Fibroblast of lung (primary cell): Measurements from ENCODE around the gene APOE. TPM values are rescaled to one million over a fixed set of nuclear protein-coding genes. Genes with fewer than 3 reads are reported as not detected.

Experiments used
- DNase-seq, 2 donors: peaks; one replicate each; pipeline versions ENCODE4 v3.0.0 to v3.0.0-alpha.2; 2010; ENCODE audit warnings: low read depth in 2 of 2
- H2AFZ ChIP-seq: 2 replicates; pipeline ENCODE4 v1.5.1; 2012; ENCODE audit warnings: low read length, control low read depth, inconsistent platforms
- H3K27ac ChIP-seq: 2 replicates; pipeline ENCODE4 v1.5.1; 2011; ENCODE audit warnings: low read length, control low read depth; ENCODE audit not compliant: insufficient read depth
- H3K27me3 ChIP-seq: 2 replicates; pipeline ENCODE4 v1.5.1; 2011; ENCODE audit warnings: mild to moderate bottlenecking, low read length; ENCODE audit not compliant: control insufficient read depth, insufficient read depth
- H3K36me3 ChIP-seq: 2 replicates; pipeline ENCODE4 v1.5.1; 2011; ENCODE audit warnings: low read length; ENCODE audit not compliant: control insufficient read depth, insufficient read depth
- H3K4me1 ChIP-seq: 2 replicates; pipeline ENCODE4 v1.5.1; 2011; ENCODE audit warnings: low read length; ENCODE audit not compliant: control insufficient read depth, insufficient read depth; ENCODE audit errors: extremely low read depth
- H3K4me2 ChIP-seq: 2 replicates; pipeline ENCODE4 v1.5.1; 2011; ENCODE audit warnings: low read length, control low read depth; ENCODE audit not compliant: insufficient read depth; ENCODE audit errors: extremely low read depth
- H3K4me3 ChIP-seq, 4 experiments: fragments of 200-600 bp in 1 of 4; sonication (generic) in 1 of 4; replicated peaks in 1 of 4; 2 replicates each; pipeline ENCODE4 v1.5.1; 2011 to 2016; ENCODE audit warnings: low read length in 4 of 4, low read depth in 3 of 4, mild to moderate bottlenecking in 3 of 4, control low read depth in 2 of 4, inconsistent platforms in 1 of 4, mixed read lengths in 1 of 4; ENCODE audit not compliant: insufficient read depth in 1 of 4; ENCODE audit errors: control extremely low read depth in 1 of 4
- H3K79me2 ChIP-seq: 2 replicates; pipeline ENCODE4 v1.5.1; 2012; ENCODE audit warnings: mild to moderate bottlenecking, low read length, inconsistent platforms; ENCODE audit not compliant: control insufficient read depth, insufficient read depth
- H3K9ac ChIP-seq: 2 replicates; pipeline ENCODE4 v1.5.1; 2011; ENCODE audit warnings: mild to moderate bottlenecking, low read length, control low read depth; ENCODE audit not compliant: insufficient read depth
- H3K9me3 ChIP-seq: 2 replicates; pipeline ENCODE4 v1.5.1; 2012; ENCODE audit warnings: low read depth, low read length; ENCODE audit not compliant: control insufficient read depth, insufficient read depth
- H4K20me1 ChIP-seq: 2 replicates; pipeline ENCODE4 v1.5.1; 2011; ENCODE audit warnings: low read length; ENCODE audit not compliant: control insufficient read depth, insufficient read depth; ENCODE audit errors: extremely low read depth
- EZH2 ChIP-seq: IDR thresholded peaks from 2 replicates; pipeline ENCODE4 v1.5.1; 2012; ENCODE audit warnings: low read length, control low read depth, mild to moderate bottlenecking; ENCODE audit errors: missing control alignments
- polyA plus RNA-seq, 2 donors: library from polyadenylated mRNA; depleted of rRNA in 1 of 2; stranded (reverse) in 1 of 2; unstranded in 1 of 2; fragments of >200 nt; gene quantifications; 2 replicates each; pipeline ENCODE4 v1.2.1, GENCODE V29; 2011 to 2012; ENCODE audit warnings: missing spikeins in 1 of 2
- total RNA-seq: library from RNA; depleted of rRNA; stranded (reverse); fragments of >200 nt; gene quantifications from 2 replicates; pipeline ENCODE4 v1.2.1, GENCODE V29; 2014
- TF ChIP-seq, protein P1 (sequence below), 2 donors: IDR thresholded peaks in 1 of 2; conservative IDR thresholded peaks in 1 of 2; 1 replicate in 1 of 2; 2 replicates in 1 of 2; pipeline ENCODE4 v1.5.1; 2011 to 2012; ENCODE audit warnings: low read length in 2 of 2, control low read depth in 1 of 2, inconsistent platforms in 1 of 2, low read depth in 1 of 2, mild to moderate bottlenecking in 1 of 2

APOE gene
- total and polyA plus RNA-seq, 2 donors (not counting 1 experiment from before 2014, with no cell fraction given), result 13.4 to 35.0 TPM

DNA sequence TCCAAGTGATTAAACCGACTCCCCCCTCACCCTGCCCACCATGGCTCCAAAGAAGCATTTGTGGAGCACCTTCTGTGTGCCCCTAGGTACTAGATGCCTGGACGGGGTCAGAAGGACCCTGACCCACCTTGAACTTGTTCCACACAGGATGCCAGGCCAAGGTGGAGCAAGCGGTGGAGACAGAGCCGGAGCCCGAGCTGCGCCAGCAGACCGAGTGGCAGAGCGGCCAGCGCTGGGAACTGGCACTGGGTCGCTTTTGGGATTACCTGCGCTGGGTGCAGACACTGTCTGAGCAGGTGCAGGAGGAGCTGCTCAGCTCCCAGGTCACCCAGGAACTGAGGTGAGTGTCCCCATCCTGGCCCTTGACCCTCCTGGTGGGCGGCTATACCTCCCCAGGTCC lies 2.0 kb downstream of the APOE start:
- Histone ChIP-seq H3K4me1 (peaks cover 6% of the 10 kb centered on the region), H3K9me3 (no peaks in the 10 kb centered on the region), H3K27me3 (peaks cover 9% of the 10 kb centered on the region), H3K4me3 (no peak overlapping the region), H3K4me2 (no peak overlapping the region), H2AFZ (no peak overlapping the region), H3K27ac (no peak overlapping the region), H3K9ac (no peak overlapping the region), H3K79me2 (no peaks in the 10 kb centered on the region), H3K36me3 (peaks cover 2% of the 10 kb centered on the region), H4K20me1 (no peaks in the 10 kb centered on the region)
- no peak for DNase-seq
- TF ChIP-seq, protein P1, sequence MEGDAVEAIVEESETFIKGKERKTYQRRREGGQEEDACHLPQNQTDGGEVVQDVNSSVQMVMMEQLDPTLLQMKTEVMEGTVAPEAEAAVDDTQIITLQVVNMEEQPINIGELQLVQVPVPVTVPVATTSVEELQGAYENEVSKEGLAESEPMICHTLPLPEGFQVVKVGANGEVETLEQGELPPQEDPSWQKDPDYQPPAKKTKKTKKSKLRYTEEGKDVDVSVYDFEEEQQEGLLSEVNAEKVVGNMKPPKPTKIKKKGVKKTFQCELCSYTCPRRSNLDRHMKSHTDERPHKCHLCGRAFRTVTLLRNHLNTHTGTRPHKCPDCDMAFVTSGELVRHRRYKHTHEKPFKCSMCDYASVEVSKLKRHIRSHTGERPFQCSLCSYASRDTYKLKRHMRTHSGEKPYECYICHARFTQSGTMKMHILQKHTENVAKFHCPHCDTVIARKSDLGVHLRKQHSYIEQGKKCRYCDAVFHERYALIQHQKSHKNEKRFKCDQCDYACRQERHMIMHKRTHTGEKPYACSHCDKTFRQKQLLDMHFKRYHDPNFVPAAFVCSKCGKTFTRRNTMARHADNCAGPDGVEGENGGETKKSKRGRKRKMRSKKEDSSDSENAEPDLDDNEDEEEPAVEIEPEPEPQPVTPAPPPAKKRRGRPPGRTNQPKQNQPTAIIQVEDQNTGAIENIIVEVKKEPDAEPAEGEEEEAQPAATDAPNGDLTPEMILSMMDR (conservative IDR thresholded peaks at IDR 0.05 in 1 of 2, IDR thresholded peaks at IDR 0.05 in 1 of 2; ENCODE audit: low read depth in 1 of 2, low read length in 2 of 2), result no peak
- no peak for TF ChIP-seq EZH2

DNA sequence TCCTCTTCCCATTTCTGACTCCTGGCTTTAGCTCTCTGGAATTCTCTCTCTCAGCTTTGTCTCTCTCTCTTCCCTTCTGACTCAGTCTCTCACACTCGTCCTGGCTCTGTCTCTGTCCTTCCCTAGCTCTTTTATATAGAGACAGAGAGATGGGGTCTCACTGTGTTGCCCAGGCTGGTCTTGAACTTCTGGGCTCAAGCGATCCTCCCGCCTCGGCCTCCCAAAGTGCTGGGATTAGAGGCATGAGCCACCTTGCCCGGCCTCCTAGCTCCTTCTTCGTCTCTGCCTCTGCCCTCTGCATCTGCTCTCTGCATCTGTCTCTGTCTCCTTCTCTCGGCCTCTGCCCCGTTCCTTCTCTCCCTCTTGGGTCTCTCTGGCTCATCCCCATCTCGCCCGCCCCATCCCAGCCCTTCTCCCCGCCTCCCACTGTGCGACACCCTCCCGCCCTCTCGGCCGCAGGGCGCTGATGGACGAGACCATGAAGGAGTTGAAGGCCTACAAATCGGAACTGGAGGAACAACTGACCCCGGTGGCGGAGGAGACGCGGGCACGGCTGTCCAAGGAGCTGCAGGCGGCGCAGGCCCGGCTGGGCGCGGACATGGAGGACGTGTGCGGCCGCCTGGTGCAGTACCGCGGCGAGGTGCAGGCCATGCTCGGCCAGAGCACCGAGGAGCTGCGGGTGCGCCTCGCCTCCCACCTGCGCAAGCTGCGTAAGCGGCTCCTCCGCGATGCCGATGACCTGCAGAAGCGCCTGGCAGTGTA lies 2.7 kb downstream of the APOE start:
- no peak overlapping the region for H3K27ac ChIP-seq
- H3K27me3 ChIP-seq, result peaks cover 9% of the 10 kb centered on the region
- no peak overlapping the region for H3K4me2 ChIP-seq

DNA sequence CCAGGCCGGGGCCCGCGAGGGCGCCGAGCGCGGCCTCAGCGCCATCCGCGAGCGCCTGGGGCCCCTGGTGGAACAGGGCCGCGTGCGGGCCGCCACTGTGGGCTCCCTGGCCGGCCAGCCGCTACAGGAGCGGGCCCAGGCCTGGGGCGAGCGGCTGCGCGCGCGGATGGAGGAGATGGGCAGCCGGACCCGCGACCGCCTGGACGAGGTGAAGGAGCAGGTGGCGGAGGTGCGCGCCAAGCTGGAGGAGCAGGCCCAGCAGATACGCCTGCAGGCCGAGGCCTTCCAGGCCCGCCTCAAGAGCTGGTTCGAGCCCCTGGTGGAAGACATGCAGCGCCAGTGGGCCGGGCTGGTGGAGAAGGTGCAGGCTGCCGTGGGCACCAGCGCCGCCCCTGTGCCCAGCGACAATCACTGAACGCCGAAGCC lies 3.3 kb downstream of the APOE start:
- Histone ChIP-seq H3K4me2 (no peak overlapping the region), H4K20me1 (no peaks in the 10 kb centered on the region), H3K4me1 (peaks cover 6% of the 10 kb centered on the region), H3K27ac (no peak overlapping the region), H3K36me3 (no peaks in the 10 kb centered on the region), H2AFZ (no peak overlapping the region), H3K79me2 (no peaks in the 10 kb centered on the region), H3K27me3 (peaks cover 9% of the 10 kb centered on the region), H3K4me3 (no peak overlapping the region), H3K9ac (no peak overlapping the region), H3K9me3 (no peaks in the 10 kb centered on the region)
- DNase-seq, result no peak
- TF ChIP-seq EZH2, result no peak
- TF ChIP-seq, protein P1 (conservative IDR thresholded peaks at IDR 0.05 in 1 of 2, IDR thresholded peaks at IDR 0.05 in 1 of 2; ENCODE audit: low read depth in 1 of 2, low read length in 2 of 2), result no peak

More for the DNA sequence above, 2.7 kb downstream of the APOE start:
- no peak overlapping the region for H3K9ac ChIP-seq
- no peak for DNase-seq
- H3K79me2 ChIP-seq, result no peaks in the 10 kb centered on the region
- no peaks in the 10 kb centered on the region for H3K36me3 ChIP-seq
- H3K4me3 ChIP-seq, result no peak overlapping the region
- H3K9me3 ChIP-seq, result no peaks in the 10 kb centered on the region
- no peak overlapping the region for H2AFZ ChIP-seq
- H4K20me1 ChIP-seq, result no peaks in the 10 kb centered on the region
- peaks cover 6% of the 10 kb centered on the region for H3K4me1 ChIP-seq
- TF ChIP-seq, protein P1 (conservative IDR thresholded peaks at IDR 0.05 in 1 of 2, IDR thresholded peaks at IDR 0.05 in 1 of 2; ENCODE audit: low read depth in 1 of 2, low read length in 2 of 2), result no peak
- no peak for TF ChIP-seq EZH2
